K562 (cell line): ENCODE results near the gene SLC10A2. TPM values are rescaled to one million over a fixed set of nuclear protein-coding genes. Genes with fewer than 3 reads are reported as not detected.

ENCODE experiments used
- ATAC-seq: fragments of 200-7000 bp; cut with Tn5 transposase; 3 replicates; pipeline ENCODE4 v1.9.1; 2020; ENCODE audit warnings: moderate library complexity
- BruUV-seq: library from RNA; stranded (reverse); fragments of 400-500 nt; replicated peaks from 2 replicates; lab custom pipeline; 2021; lab: Mats Ljungman, UMichigan
- CTCF ChIA-PET: fragments of 300-600 bp; formaldehyde crosslinking; extraction: SDS; loops from one replicate; lab custom pipeline; 2021; ENCODE audit warnings: low intra/inter-chr PET ratio; lab: Yijun Ruan, JAX
- POLR2A ChIA-PET: fragments of 300-600, 350-650 bp; sonication (Branson Sonifier 250); formaldehyde crosslinking; extraction: SDS; loops from one replicate; lab custom pipeline; 2021; ENCODE audit warnings: antibody characterized with exemption, inconsistent platforms; lab: Yijun Ruan, JAX
- DNase-seq, 4 experiments: peaks; one replicate each; pipeline versions ENCODE4 v3.0.0 to v3.0.0-alpha.2; 2011 to 2018; ENCODE audit warnings: low spot score in 3 of 4, mixed read lengths in 3 of 4; ENCODE audit errors: extremely low read depth in 1 of 4
- FAIRE-seq: peaks from 2 replicates; lab custom pipeline; 2011; peaks lifted over from hg19 to GRCh38; lab: Jason Lieb, UNC
- H2AFZ ChIP-seq: 2 replicates; pipeline ENCODE4 v1.6.0; 2011; ENCODE audit warnings: low read depth, low read length, control low read depth, inconsistent platforms
- H3K27ac ChIP-seq: fragments of 200-600 bp; 3 replicates; pipeline ENCODE4 v1.8.0; 2011; ENCODE audit warnings: low read depth, mild to moderate bottlenecking, control low read depth, inconsistent platforms, low read length, moderate library complexity, mixed read lengths; ENCODE audit errors: extremely low read depth
- H3K27me3 ChIP-seq, 2 experiments: fragments of 300-600 bp in 1 of 2; 2 replicates in 1 of 2; 3 replicates in 1 of 2; pipeline versions ENCODE4 v1.6.0 to v1.8.0; 2011; ENCODE audit warnings: inconsistent platforms in 2 of 2, low read length in 2 of 2, mild to moderate bottlenecking in 1 of 2, mixed read lengths in 1 of 2, moderate library complexity in 1 of 2; ENCODE audit not compliant: control insufficient read depth in 2 of 2, insufficient read depth in 2 of 2
- H3K36me3 ChIP-seq: fragments of 300-600 bp; 3 replicates; pipeline ENCODE4 v1.8.0; 2011; ENCODE audit warnings: mild to moderate bottlenecking, low read length, inconsistent platforms; ENCODE audit not compliant: control insufficient read depth, insufficient read depth
- H3K4me1 ChIP-seq, 2 experiments: fragments of 200-600 bp in 1 of 2; replicated peaks in 1 of 2; 2 replicates in 1 of 2; 3 replicates in 1 of 2; pipeline versions ENCODE4 v1.5.1 to v1.8.0; 2011; ENCODE audit warnings: inconsistent platforms in 2 of 2, low read length in 2 of 2, mild to moderate bottlenecking in 1 of 2, mixed read lengths in 1 of 2, moderate library complexity in 1 of 2; ENCODE audit not compliant: control insufficient read depth in 2 of 2, insufficient read depth in 2 of 2
- H3K4me2 ChIP-seq: 2 replicates; pipeline ENCODE4 v1.6.1; 2011; ENCODE audit warnings: low read length, control low read depth, inconsistent platforms, mixed read lengths; ENCODE audit not compliant: insufficient read depth
- H3K4me3 ChIP-seq: fragments of 200-600 bp; sonication (generic), shearing (Covaris generic); 2 replicates; pipeline ENCODE4 v1.5.1; 2016; ENCODE audit warnings: control low read depth, inconsistent platforms
- H3K79me2 ChIP-seq: fragments of 200-600 bp; 3 replicates; pipeline ENCODE4 v1.8.0; 2011; ENCODE audit warnings: low read length, inconsistent platforms; ENCODE audit not compliant: control insufficient read depth, insufficient read depth
- H3K9ac ChIP-seq, 2 experiments: 2 replicates each; pipeline versions ENCODE4 v1.6.0 to v1.6.1; 2011; ENCODE audit warnings: low read depth in 2 of 2, low read length in 2 of 2, control low read depth in 1 of 2, inconsistent platforms in 1 of 2, mild to moderate bottlenecking in 1 of 2, mixed read lengths in 1 of 2; ENCODE audit not compliant: insufficient read depth in 1 of 2
- H3K9me1 ChIP-seq: one replicate; pipeline ENCODE4 v1.6.0; 2011; ENCODE audit warnings: inconsistent platforms, mild to moderate bottlenecking, low read length, moderate library complexity; ENCODE audit not compliant: control insufficient read depth, insufficient read depth
- H3K9me3 ChIP-seq: replicated peaks from 2 replicates; pipeline ENCODE4 v1.5.1; 2011; ENCODE audit warnings: low read depth, low read length, inconsistent platforms; ENCODE audit not compliant: control insufficient read depth, insufficient read depth
- H4K20me1 ChIP-seq: replicated peaks from 2 replicates; pipeline ENCODE4 v1.6.1; 2011; ENCODE audit warnings: low read length, inconsistent platforms, mixed read lengths; ENCODE audit not compliant: control insufficient read depth, insufficient read depth
- ATF1 ChIP-seq, 2 experiments: fragments of 450-650 bp in 1 of 2; IDR thresholded peaks; 2 replicates each; pipeline ENCODE4 v1.6.1; 2016; ENCODE audit warnings: missing compliant biosample characterization in 1 of 2, missing genetic modification characterization in 1 of 2
- CREB3L1 ChIP-seq: fragments of 450-650 bp; IDR thresholded peaks from 2 replicates; pipeline ENCODE4 v1.6.1; 2014; ENCODE audit warnings: low read depth, mild to moderate bottlenecking, moderate library complexity, borderline replicate concordance
- DNMT1 ChIP-seq: fragments of 450-650 bp; IDR thresholded peaks from 2 replicates; pipeline ENCODE4 v1.6.1; 2016; ENCODE audit warnings: antibody characterized with exemption, mild to moderate bottlenecking
- E2F3 ChIP-seq: fragments of 250-450 bp; sonication (Bioruptor Pico); IDR thresholded peaks from 2 replicates; pipeline ENCODE4 v1.4.0; 2020; ENCODE audit warnings: mild to moderate bottlenecking
- PURB ChIP-seq: sonication (generic); formaldehyde crosslinking; IDR thresholded peaks from 2 replicates; pipeline ENCODE4 v1.9.0; 2021; ENCODE audit warnings: low read depth, mild to moderate bottlenecking, missing genetic modification reagents
- SUPT5H ChIP-seq: fragments of 450-650 bp; IDR thresholded peaks from 2 replicates; pipeline ENCODE4 v1.6.1; 2016
- TCF7 ChIP-seq: sonication (generic); IDR thresholded peaks from 2 replicates; pipeline ENCODE4 v1.6.1; 2016; ENCODE audit warnings: antibody characterized with exemption, borderline replicate concordance
- TRIM25 ChIP-seq: fragments of 450-650 bp; IDR thresholded peaks from 2 replicates; pipeline ENCODE4 v1.7.0; 2016; ENCODE audit warnings: borderline replicate concordance
- ZFP91 ChIP-seq: sonication (generic); formaldehyde crosslinking; IDR thresholded peaks from 2 replicates; pipeline ENCODE4 v1.8.0; 2022; ENCODE audit warnings: mild to moderate bottlenecking, missing genetic modification reagents
- ZNF239 ChIP-seq: fragments of 250-450 bp; sonication (Bioruptor Pico); IDR thresholded peaks from 2 replicates; pipeline ENCODE4 v1.4.0; 2020; ENCODE audit warnings: mild to moderate bottlenecking
- WGBS: fragments of 100-300 bp; shearing (Covaris generic); methylation state at CpG from one replicate; pipeline ENCODE4 v1.1.6; 2016; ENCODE audit warnings: low coverage, mixed read lengths; ENCODE audit not compliant: insufficient coverage; ENCODE audit errors: missing lambda C conversion rate; 5-methylcytosine and 5-hydroxymethylcytosine counted together
- in situ Hi-C: fragments of 300-500 bp; cut with MboI; formaldehyde crosslinking; loops from 4 replicates; pipeline ENCODE4 v1.15.0; 2018; ENCODE audit warnings: inconsistent platforms, mixed read lengths
- intact Hi-C: fragments of 100-400 bp; cut with micrococcal nuclease; formaldehyde crosslinking; loops from 2 replicates; pipeline ENCODE4 v1.14.2; 2022
- polyA plus RNA-seq, 8 experiments: library from polyadenylated mRNA; depleted of rRNA in 4 of 8; stranded (reverse) in 5 of 8; unstranded in 3 of 8; fragments of >200 nt; fragmentation: Nextera tagmentation in 2 of 8; fragmentation: Illumina TruSeq in 1 of 8; extraction: Ambion mirVana in 2 of 8; extraction: Trizol in 1 of 8; gene quantifications; 2 replicates each; pipeline versions ENCODE4 v1.2.1 to v1.2.3, GENCODE V29; 2011 to 2014; ENCODE audit warnings: inconsistent platforms in 1 of 8, missing spikeins in 1 of 8
- total RNA-seq, 7 experiments: library from RNA; depleted of rRNA in 6 of 7; stranded (reverse); fragments of >200 nt in 6 of 7; fragmentation: Illumina TruSeq in 2 of 7; extraction: Trizol in 2 of 7; gene quantifications; 2 replicates each; pipeline versions ENCODE4 v1.2.1 to v1.2.3, GENCODE V29; 2011 to 2021; ENCODE audit warnings: low replicate concordance in 1 of 7

The SLC10A2 gene
- total and polyA plus RNA-seq, 9 of the 15 experiments (the other 6 are each of a cell fraction or from before 2014, with no cell fraction given), result not detected

GRCh38 chr13:103007427-103007762 lies 58.8 kb downstream of the SLC10A2 start:
- no peaks in the 10 kb centered on the region for H3K79me2 ChIP-seq
- H3K9me3 ChIP-seq, result no peaks in the 10 kb centered on the region
- no peak overlapping the region for H3K27ac ChIP-seq
- no peaks in the 10 kb centered on the region for H3K27me3 ChIP-seq
- no peak overlapping the region for H3K4me3 ChIP-seq
- BruUV-seq, result no TSS peak
- 2% methylated on average over 4 of the region's 4 CpGs for WGBS
- H3K4me1 ChIP-seq, result no peaks in the 10 kb centered on the region
- H3K9ac ChIP-seq, result no peak overlapping the region
- POLR2A ChIA-PET, result no interaction called here
- no peak for ATAC-seq
- CTCF ChIA-PET, result no interaction called here
- no peaks in the 10 kb centered on the region for H3K9me1 ChIP-seq
- TF ChIP-seq DNMT1, result no peak
- no peak for TF ChIP-seq TRIM25
- no peak for TF ChIP-seq E2F3 (CRISPR knock-in tag)
- no peak for TF ChIP-seq ZFP91 (CRISPR knock-in tag)
- TF ChIP-seq CREB3L1, result no peak
- no peak for TF ChIP-seq ATF1 (CRISPR knock-in tag; IDR thresholded peaks at IDR 0.05)
- TF ChIP-seq ATF1 (tag; IDR thresholded peaks at IDR 0.05), result no peak
- TF ChIP-seq ZNF239 (CRISPR knock-in tag), result no peak
- TF ChIP-seq PURB (CRISPR knock-in tag), result no peak
- TF ChIP-seq TCF7, result no peak
- no peak for TF ChIP-seq SUPT5H
- TF ChIP-seq, all 486 proteins: peak for 0
- H3K36me3 ChIP-seq, result no peaks in the 10 kb centered on the region
- H3K4me2 ChIP-seq, result no peak overlapping the region
- intact Hi-C loops, result no loop called here
- H2AFZ ChIP-seq, result no peak overlapping the region
- no peaks in the 10 kb centered on the region for H4K20me1 ChIP-seq
- FAIRE-seq (no peak), DNase-seq (no peak)
- in situ Hi-C loops, result no loop called here
